Measurements from ENCODE around the gene ATRNL1. TPM values are rescaled to one million over a fixed set of nuclear protein-coding genes. Genes with fewer than 3 reads are reported as not detected.

ATRNL1 gene
- total RNA-seq, 1 experiment from 2014 or later: not detected

GRCh38 chr10:115047705-115048104 lies 45.5 kb upstream of the ATRNL1 start:
- ChIA-PET POLR2A (interaction anchor here (0.6 kb wide), 1 partner anchor 9 kb away, joined by 5 read pairs; no protein-coding TSS in a partner anchor), CTCF (no interaction called here)
- Mint-ChIP-seq H3K36me3 (ENCODE audit: insufficient read depth, unreplicated experiment) (no peaks in the 10 kb centered on the region), H3K27ac (ENCODE audit: unreplicated experiment) (no peak overlapping the region), H3K27me3 (ENCODE audit: insufficient read depth, unreplicated experiment) (peaks cover 3% of the 10 kb centered on the region), H3K4me3 (ENCODE audit: unreplicated experiment) (no peak overlapping the region), H3K4me1 (ENCODE audit: low read depth, unreplicated experiment) (peaks cover 15% of the 10 kb centered on the region), H3K9me3 (ENCODE audit: unreplicated experiment) (no peaks in the 10 kb centered on the region)
- no peaks in the 10 kb centered on the region for H3K27me3 ChIP-seq (replicated peaks; ENCODE audit: control insufficient read depth, insufficient read depth, low read length)
- no peaks in the 10 kb centered on the region for H3K36me3 ChIP-seq (ENCODE audit: control insufficient read depth, insufficient read depth, low read length)
- intact Hi-C loops (cut with micrococcal nuclease; ENCODE audit: unreplicated experiment): no loop called here
- H3K4me1 ChIP-seq: peaks cover 15% of the 10 kb centered on the region
- DNase-seq: no peak
- no peak for TF ChIP-seq CTCF (IDR thresholded peaks at IDR 0.05; ENCODE audit: insufficient read depth in 1 of 2, low read depth in 1 of 2, low read length in 1 of 2, severe bottlenecking in 1 of 2, unreplicated experiment in 1 of 2)
- no TSS peak for BruUV-seq (replicated peaks)
- no peak overlapping the region for H3K4me3 ChIP-seq (ENCODE audit: low read depth, low read length)
- no peaks in the 10 kb centered on the region for H3K9me3 ChIP-seq

- Mint-ChIP-seq H3K4me3 (ENCODE audit: unreplicated experiment) (no peak overlapping the region), H3K36me3 (ENCODE audit: insufficient read depth, unreplicated experiment) (no peaks in the 10 kb centered on the region), H3K27ac (ENCODE audit: unreplicated experiment) (peak overlapping the region; percentile 68), H3K9me3 (ENCODE audit: unreplicated experiment) (no peaks in the 10 kb centered on the region), H3K27me3 (ENCODE audit: insufficient read depth, unreplicated experiment) (no peaks in the 10 kb centered on the region), H3K4me1 (ENCODE audit: low read depth, unreplicated experiment) (peaks cover 15% of the 10 kb centered on the region)
- Histone ChIP-seq H3K9me3 (no peaks in the 10 kb centered on the region), H3K36me3 (ENCODE audit: control insufficient read depth, insufficient read depth, low read length) (no peaks in the 10 kb centered on the region), H3K4me3 (ENCODE audit: low read depth, low read length) (no peak overlapping the region), H3K4me1 (peaks cover 15% of the 10 kb centered on the region), H3K27me3 (replicated peaks; ENCODE audit: control insufficient read depth, insufficient read depth, low read length) (no peaks in the 10 kb centered on the region)
- BruUV-seq (replicated peaks): no TSS peak
- ChIA-PET CTCF (no interaction called here), POLR2A (no interaction called here)
- no peak for DNase-seq
- intact Hi-C loops (cut with micrococcal nuclease; ENCODE audit: unreplicated experiment): no loop called here
- TF ChIP-seq CTCF (IDR thresholded peaks at IDR 0.05; ENCODE audit: insufficient read depth in 1 of 2, low read depth in 1 of 2, low read length in 1 of 2, severe bottlenecking in 1 of 2, unreplicated experiment in 1 of 2): no peak
Observed at GRCh38 chr10:115049318-115049717, 43.8 kb upstream of the ATRNL1 start.

GRCh38 chr10:115049960-115050359 lies 43.2 kb upstream of the ATRNL1 start:
- peaks cover 15% of the 10 kb centered on the region for H3K4me1 Mint-ChIP-seq (ENCODE audit: low read depth, unreplicated experiment)
- intact Hi-C loops (cut with micrococcal nuclease; ENCODE audit: unreplicated experiment): no loop called here
- Histone ChIP-seq H3K4me1 (peaks cover 15% of the 10 kb centered on the region), H3K27me3 (replicated peaks; ENCODE audit: control insufficient read depth, insufficient read depth, low read length) (no peaks in the 10 kb centered on the region), H3K9me3 (no peaks in the 10 kb centered on the region), H3K36me3 (ENCODE audit: control insufficient read depth, insufficient read depth, low read length) (no peaks in the 10 kb centered on the region), H3K4me3 (ENCODE audit: low read depth, low read length) (no peak overlapping the region)
- ChIA-PET POLR2A (no interaction called here), CTCF (interaction anchor here (0.6 kb wide), 1 partner anchor 123 kb away, joined by 4 read pairs; no protein-coding TSS in a partner anchor)
- no peak for DNase-seq
- H3K9me3 Mint-ChIP-seq (ENCODE audit: unreplicated experiment): no peaks in the 10 kb centered on the region
- H3K27me3 Mint-ChIP-seq (ENCODE audit: insufficient read depth, unreplicated experiment): no peaks in the 10 kb centered on the region
- TF ChIP-seq CTCF (IDR thresholded peaks at IDR 0.05; ENCODE audit: insufficient read depth in 1 of 2, low read depth in 1 of 2, low read length in 1 of 2, severe bottlenecking in 1 of 2, unreplicated experiment in 1 of 2): no peak
- no peak overlapping the region for H3K4me3 Mint-ChIP-seq (ENCODE audit: unreplicated experiment)
- BruUV-seq (replicated peaks): no TSS peak
- H3K36me3 Mint-ChIP-seq (ENCODE audit: insufficient read depth, unreplicated experiment): no peaks in the 10 kb centered on the region
- peak overlapping the region; percentile 68 for H3K27ac Mint-ChIP-seq (ENCODE audit: unreplicated experiment)

Measured in Caco-2 (cell line).